ENCODE data around the gene SLC22A17. TPM values are rescaled to one million over a fixed set of nuclear protein-coding genes. Genes with fewer than 3 reads are reported as not detected.
"Not testable (repeated sequence)": the region's sequence is repeated elsewhere in the genome, so short reads cannot be mapped to it uniquely, and the experiment has no call there.

Gene SLC22A17
- total RNA-seq, 1 donor from 2014 or later = 0.20 TPM

GRCh38 chr14:23388996-23389395 lies 36.3 kb upstream of the SLC22A17 start:
- ATAC-seq (ENCODE audit: low read depth) (no peak), DNase-seq (no peak)
- Mint-ChIP-seq H3K36me3 (ENCODE audit: low read depth) (no peaks in the 10 kb centered on the region), H3K4me3 (no peak overlapping the region), H3K4me1 (no peaks in the 10 kb centered on the region), H3K9me3 (no peaks in the 10 kb centered on the region), H3K27me3 (peaks cover 30% of the 10 kb centered on the region), H3K27ac (no peak overlapping the region)
- ChIA-PET CTCF (interaction anchor here (1.5 kb wide), 1 partner anchor 9 kb away, joined by 7 read pairs; no protein-coding TSS in a partner anchor), POLR2A (no interaction called here)
- TF ChIP-seq CTCF (IDR thresholded peaks at IDR 0.05) = no peak
- intact Hi-C loops (cut with micrococcal nuclease) = no loop called here

GRCh38 chr14:23387916-23388882 lies 35.5 kb upstream of the SLC22A17 start:
- Mint-ChIP-seq H3K27ac (no peak overlapping the region), H3K4me3 (no peak overlapping the region), H3K9me3 (no peaks in the 10 kb centered on the region), H3K27me3 (peaks cover 30% of the 10 kb centered on the region), H3K4me1 (no peaks in the 10 kb centered on the region), H3K36me3 (ENCODE audit: low read depth) (no peaks in the 10 kb centered on the region)
- CTCF ChIA-PET = interaction anchor here (1.5 kb wide), 1 partner anchor 8 kb away, joined by 7 read pairs; no protein-coding TSS in a partner anchor
- no peak for TF ChIP-seq CTCF (IDR thresholded peaks at IDR 0.05)
- POLR2A ChIA-PET = no interaction called here
- ATAC-seq (ENCODE audit: low read depth) (no peak), DNase-seq (no peak)
- intact Hi-C loops (cut with micrococcal nuclease) = no loop called here

- intact Hi-C loops (cut with micrococcal nuclease) = no loop called here
- no peak for ATAC-seq (ENCODE audit: low read depth)
- Mint-ChIP-seq H3K4me1 (no peaks in the 10 kb centered on the region), H3K27me3 (peaks cover 34% of the 10 kb centered on the region), H3K9me3 (no peaks in the 10 kb centered on the region), H3K4me3 (no peak overlapping the region), H3K27ac (no peak overlapping the region), H3K36me3 (ENCODE audit: low read depth) (no peaks in the 10 kb centered on the region)
- no peak for TF ChIP-seq CTCF (IDR thresholded peaks at IDR 0.05)
- CTCF ChIA-PET = no interaction called here
- DNase-seq = no peak
- POLR2A ChIA-PET = interaction anchor here (0.6 kb wide), 1 partner anchor 327 kb away, joined by 4 read pairs; no protein-coding TSS in a partner anchor
These were observed 34.3 kb upstream of the SLC22A17 start for GRCh38 chr14:23386999-23387398.

- H3K9me3 Mint-ChIP-seq; H3K36me3 Mint-ChIP-seq (ENCODE audit: low read depth); H3K4me1 Mint-ChIP-seq; DNase-seq; CTCF ChIA-PET; H3K27ac Mint-ChIP-seq; intact Hi-C loops (cut with micrococcal nuclease); POLR2A ChIA-PET; ATAC-seq (ENCODE audit: low read depth); H3K4me3 Mint-ChIP-seq: not testable (repeated sequence)
- H3K27me3 Mint-ChIP-seq = peaks cover 38% of the 10 kb centered on the region
These were observed 33.6 kb upstream of the SLC22A17 start for GRCh38 chr14:23386266-23386657.

GRCh38 chr14:23385642-23386265 lies 33.1 kb upstream of the SLC22A17 start:
- Mint-ChIP-seq H3K4me1 (no peaks in the 10 kb centered on the region), H3K27ac (no peak overlapping the region), H3K36me3 (ENCODE audit: low read depth) (no peaks in the 10 kb centered on the region), H3K27me3 (peaks cover 43% of the 10 kb centered on the region), H3K9me3 (no peaks in the 10 kb centered on the region), H3K4me3 (no peak overlapping the region)
- intact Hi-C loops (cut with micrococcal nuclease) = no loop called here
- ChIA-PET CTCF (no interaction called here), POLR2A (no interaction called here)
- no peak for TF ChIP-seq CTCF (IDR thresholded peaks at IDR 0.05)
- DNase-seq = no peak
- ATAC-seq (ENCODE audit: low read depth) = no peak

All from activated B cell treated with CpG ODN at 0.5 μM for 24 hours (primary cell).